Measurements from ENCODE around the gene ITPR2. TPM values are rescaled to one million over a fixed set of nuclear protein-coding genes. Genes with fewer than 3 reads are reported as not detected.
"Not testable (repeated sequence)": the region's sequence is repeated elsewhere in the genome, so short reads cannot be mapped to it uniquely, and the experiment has no call there.

The ITPR2 gene
- total RNA-seq, 2 experiments from 2014 or later: 40.3 to 40.5 TPM

DNA sequence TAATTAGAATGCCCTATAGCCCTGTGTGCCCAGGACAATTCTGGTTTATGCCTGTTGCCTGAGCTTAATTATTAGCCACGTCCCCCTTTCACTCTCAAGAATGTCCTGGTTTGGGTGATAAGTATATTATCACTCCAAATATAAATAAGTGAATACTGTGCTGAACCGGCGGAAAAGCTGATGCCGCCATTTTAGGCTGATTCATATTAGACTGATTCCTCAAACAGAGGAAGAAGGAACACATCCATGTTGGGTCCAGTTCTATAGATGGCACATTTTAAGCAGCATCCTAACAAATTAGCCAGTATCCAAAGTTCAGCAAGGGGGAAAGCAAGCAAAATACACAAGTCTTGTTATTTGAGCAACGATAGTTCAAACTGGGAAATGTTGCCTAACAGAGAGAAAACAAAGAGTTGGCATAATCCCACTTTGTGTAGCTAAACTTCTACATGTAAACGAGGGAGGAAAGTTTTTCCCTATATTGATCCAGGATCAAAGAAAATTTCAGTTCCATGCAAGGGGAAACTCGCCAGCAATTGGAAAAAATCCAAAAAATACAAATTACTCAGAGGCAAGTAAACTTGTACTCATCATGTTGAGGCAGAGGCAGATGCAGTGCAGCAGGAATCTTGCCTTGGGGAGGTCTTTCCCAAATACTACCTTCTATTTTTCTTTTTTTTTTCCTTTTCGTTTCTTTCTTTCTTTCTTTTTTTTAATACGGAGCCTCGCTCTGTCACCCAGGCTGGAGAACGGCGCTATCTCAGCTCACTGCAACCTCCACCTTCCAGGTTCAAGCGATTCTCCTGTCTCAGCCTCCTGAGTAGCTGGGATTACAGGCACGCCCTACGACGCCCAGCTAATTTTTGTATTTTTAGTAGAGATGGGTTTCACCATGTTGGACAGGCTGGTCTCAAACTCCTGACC lies 96.2 kb downstream of the ITPR2 start:
- POLR2A ChIA-PET: no interaction called here
- H3K27me3 Mint-ChIP-seq: no peaks in the 10 kb centered on the region
- H3K36me3 Mint-ChIP-seq (ENCODE audit: low read depth): peaks cover 23% of the 10 kb centered on the region
- no peak overlapping the region for H3K4me3 Mint-ChIP-seq
- no peak overlapping the region for H3K27ac Mint-ChIP-seq
- peaks cover 17% of the 10 kb centered on the region for H3K9me3 Mint-ChIP-seq
- no peak for DNase-seq
- CTCF ChIA-PET: interaction anchor here (1.5 kb wide), 1 partner anchor 18 kb away, joined by 4 read pairs; no protein-coding TSS in a partner anchor
- H3K4me1 Mint-ChIP-seq: peaks cover 27% of the 10 kb centered on the region

DNA sequence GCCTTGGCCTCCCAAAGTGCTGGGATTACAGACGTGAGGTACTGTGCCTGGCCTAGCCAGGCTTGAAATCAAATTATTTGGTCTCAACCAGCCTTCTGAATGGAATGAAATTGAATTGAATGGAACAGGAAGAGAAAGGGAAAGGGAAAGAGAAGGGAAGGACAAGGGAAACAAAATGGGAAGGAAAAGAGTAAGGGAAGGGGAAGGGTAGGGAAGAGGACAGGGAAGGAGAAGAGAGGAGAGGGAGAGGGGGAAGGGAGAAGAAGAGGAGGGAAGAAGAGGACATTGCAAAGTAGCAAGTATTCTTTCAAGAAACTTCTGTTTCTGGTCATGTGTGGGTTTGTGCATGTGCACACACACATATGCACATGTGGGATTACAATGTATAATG lies 97.8 kb downstream of the ITPR2 start:
- Mint-ChIP-seq H3K36me3 (ENCODE audit: low read depth) (peaks cover 20% of the 10 kb centered on the region), H3K27me3 (no peaks in the 10 kb centered on the region), H3K4me3 (no peak overlapping the region), H3K27ac (no peak overlapping the region), H3K4me1 (peaks cover 24% of the 10 kb centered on the region), H3K9me3 (peaks cover 15% of the 10 kb centered on the region)
- CTCF ChIA-PET: no interaction called here
- POLR2A ChIA-PET: no interaction called here
- no peak for DNase-seq

GRCh38 chr12:26734510-26735248 lies 98.3 kb downstream of the ITPR2 start:
- ChIA-PET POLR2A (no interaction called here), CTCF (no interaction called here)
- Mint-ChIP-seq H3K4me3 (no peak overlapping the region), H3K9me3 (peaks cover 13% of the 10 kb centered on the region), H3K4me1 (peaks cover 24% of the 10 kb centered on the region), H3K27me3 (no peaks in the 10 kb centered on the region), H3K36me3 (ENCODE audit: low read depth) (peaks cover 15% of the 10 kb centered on the region), H3K27ac (no peak overlapping the region)
- DNase-seq: no peak

DNA sequence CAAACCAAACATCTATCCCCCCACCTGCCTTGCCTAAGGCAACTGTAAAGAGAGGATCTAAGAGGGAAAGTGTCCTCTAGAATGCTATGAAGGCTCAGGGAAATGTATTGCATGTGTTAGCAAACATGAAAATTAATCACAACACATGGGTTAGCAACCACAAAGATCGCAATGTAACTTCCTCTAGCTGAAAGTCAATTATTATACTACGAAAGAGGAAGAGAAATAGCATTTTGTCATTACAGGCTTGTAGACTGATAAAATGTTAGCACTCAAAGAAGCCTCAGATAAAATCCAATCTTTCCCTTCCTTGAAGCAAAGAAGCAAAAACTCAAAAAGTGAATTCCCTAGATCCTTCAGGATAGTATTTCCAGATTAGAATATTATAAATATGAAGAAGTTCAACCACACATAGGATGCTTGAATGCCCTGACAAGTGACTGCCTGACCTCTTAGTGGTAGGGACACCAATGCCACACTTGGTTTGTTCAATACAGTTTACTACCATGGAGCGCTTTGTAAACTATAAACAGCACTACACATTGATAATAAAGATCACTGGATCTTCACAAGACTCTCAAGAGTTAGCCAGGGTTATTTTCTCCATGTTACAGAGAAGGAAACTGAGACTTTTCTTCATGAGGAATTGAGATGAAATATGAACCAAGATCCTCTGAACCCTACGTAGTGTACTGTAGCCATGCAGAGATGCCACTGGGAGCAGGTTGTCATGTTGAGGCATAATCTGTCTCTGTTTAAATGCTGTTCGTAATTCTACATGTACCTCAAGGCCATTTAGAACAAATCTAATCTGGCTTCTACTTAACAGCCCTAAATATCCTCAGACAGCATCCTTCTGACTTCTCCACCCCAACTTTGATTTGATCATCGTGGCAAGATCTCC lies 100.7 kb downstream of the ITPR2 start:
- Mint-ChIP-seq H3K27ac (no peak overlapping the region), H3K9me3 (no peaks in the 10 kb centered on the region), H3K27me3 (no peaks in the 10 kb centered on the region), H3K4me1 (peaks cover 28% of the 10 kb centered on the region), H3K4me3 (no peak overlapping the region), H3K36me3 (ENCODE audit: low read depth) (no peaks in the 10 kb centered on the region)
- DNase-seq: no peak
- ChIA-PET POLR2A (interaction anchor here (0.8 kb wide), 1 partner anchor 11 kb away, joined by 4 read pairs; no protein-coding TSS in a partner anchor), CTCF (no interaction called here)

GRCh38 chr12:26730481-26731350 lies 102.3 kb downstream of the ITPR2 start:
- CTCF ChIA-PET: no interaction called here

DNA sequence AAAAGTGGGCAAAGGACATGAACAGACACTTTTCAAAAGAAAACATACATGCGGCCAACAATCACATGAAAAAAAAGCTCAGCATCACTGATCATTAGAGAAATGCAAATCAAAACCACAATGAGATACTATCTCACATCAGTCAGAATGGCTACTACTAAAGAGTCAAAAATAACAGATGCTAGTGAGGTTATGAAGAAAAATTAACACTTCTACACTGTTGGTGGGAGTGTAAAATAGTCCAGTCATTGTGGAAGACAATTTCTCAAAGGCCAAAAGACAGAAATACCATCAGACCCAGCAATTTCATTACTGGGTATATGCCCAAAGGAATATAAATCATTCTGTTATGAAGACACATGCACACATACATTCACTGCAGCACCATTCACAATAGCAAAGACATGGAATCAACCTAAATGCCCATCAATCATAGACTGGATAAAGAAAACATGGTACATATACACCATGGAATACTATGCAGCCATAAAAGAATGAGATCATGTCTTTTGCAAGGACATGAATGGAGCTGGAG lies 103.8 kb downstream of the ITPR2 start:
- POLR2A ChIA-PET: not testable (repeated sequence)
- CTCF ChIA-PET: interaction anchor here (0.7 kb wide), 1 partner anchor 195 kb away, joined by 3 read pairs; no protein-coding TSS in a partner anchor

More at GRCh38 chr12:26730481-26731350, 102.3 kb downstream of the ITPR2 start:
- Mint-ChIP-seq H3K9me3 (no peaks in the 10 kb centered on the region), H3K4me3 (no peak overlapping the region), H3K27ac (no peak overlapping the region), H3K27me3 (no peaks in the 10 kb centered on the region), H3K4me1 (peaks cover 28% of the 10 kb centered on the region), H3K36me3 (ENCODE audit: low read depth) (no peaks in the 10 kb centered on the region)
- no peak for DNase-seq
- POLR2A ChIA-PET: no interaction called here

DNA sequence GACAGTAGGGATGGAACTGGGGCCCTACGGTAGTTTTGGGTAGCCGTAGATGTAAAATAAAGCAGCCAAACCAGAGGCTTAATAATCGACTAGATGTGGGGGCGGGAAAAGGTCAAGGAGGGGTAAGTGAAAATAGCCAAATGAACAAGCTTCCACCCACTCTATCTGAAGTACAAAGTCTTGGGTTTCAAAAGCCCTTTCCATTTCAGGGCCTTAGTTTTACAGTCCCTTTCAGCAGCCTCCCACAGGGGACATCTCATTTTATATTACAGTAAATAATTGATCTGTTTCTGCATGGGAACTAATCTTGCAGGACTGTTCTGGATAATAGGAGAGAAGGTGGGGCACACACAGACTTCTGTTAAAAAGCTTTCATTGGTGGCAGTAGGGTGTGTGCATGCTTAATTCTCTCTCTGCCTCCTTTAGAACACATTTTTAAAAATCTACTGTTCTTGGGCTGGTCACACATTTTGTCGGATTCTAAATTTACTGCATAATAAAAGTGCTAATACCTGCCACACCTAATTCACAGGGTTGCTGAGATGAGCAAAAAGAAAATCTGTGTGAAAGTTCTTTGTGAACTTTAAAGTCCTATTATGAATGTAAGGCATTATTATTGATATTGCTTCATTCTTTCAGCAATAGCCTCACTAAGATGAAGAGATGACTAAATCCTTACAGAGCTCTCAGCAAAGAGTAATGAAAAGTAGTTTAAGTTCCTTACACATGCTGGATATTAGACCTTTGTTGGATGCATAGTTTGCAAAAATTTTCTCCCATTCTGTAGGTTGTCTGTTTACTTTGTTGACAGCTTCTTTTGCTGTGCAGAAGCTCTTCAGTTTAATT lies 104.6 kb downstream of the ITPR2 start:
- CTCF ChIA-PET: interaction anchor here (0.6 kb wide), 1 partner anchor 453 kb away, joined by 3 read pairs; no protein-coding TSS in a partner anchor
- H3K27me3 Mint-ChIP-seq: no peaks in the 10 kb centered on the region
- H3K36me3 Mint-ChIP-seq (ENCODE audit: low read depth): peaks cover 8% of the 10 kb centered on the region
- H3K27ac Mint-ChIP-seq: no peak overlapping the region
- no peak for DNase-seq
- H3K4me3 Mint-ChIP-seq: no peak overlapping the region
- H3K4me1 Mint-ChIP-seq: peaks cover 30% of the 10 kb centered on the region
- H3K9me3 Mint-ChIP-seq: no peaks in the 10 kb centered on the region
- POLR2A ChIA-PET: no interaction called here

More for the DNA sequence above, 103.8 kb downstream of the ITPR2 start:
- H3K27me3 Mint-ChIP-seq; H3K36me3 Mint-ChIP-seq (ENCODE audit: low read depth); H3K9me3 Mint-ChIP-seq; H3K27ac Mint-ChIP-seq; DNase-seq; H3K4me3 Mint-ChIP-seq: not testable (repeated sequence)
- peaks cover 33% of the 10 kb centered on the region for H3K4me1 Mint-ChIP-seq

DNA sequence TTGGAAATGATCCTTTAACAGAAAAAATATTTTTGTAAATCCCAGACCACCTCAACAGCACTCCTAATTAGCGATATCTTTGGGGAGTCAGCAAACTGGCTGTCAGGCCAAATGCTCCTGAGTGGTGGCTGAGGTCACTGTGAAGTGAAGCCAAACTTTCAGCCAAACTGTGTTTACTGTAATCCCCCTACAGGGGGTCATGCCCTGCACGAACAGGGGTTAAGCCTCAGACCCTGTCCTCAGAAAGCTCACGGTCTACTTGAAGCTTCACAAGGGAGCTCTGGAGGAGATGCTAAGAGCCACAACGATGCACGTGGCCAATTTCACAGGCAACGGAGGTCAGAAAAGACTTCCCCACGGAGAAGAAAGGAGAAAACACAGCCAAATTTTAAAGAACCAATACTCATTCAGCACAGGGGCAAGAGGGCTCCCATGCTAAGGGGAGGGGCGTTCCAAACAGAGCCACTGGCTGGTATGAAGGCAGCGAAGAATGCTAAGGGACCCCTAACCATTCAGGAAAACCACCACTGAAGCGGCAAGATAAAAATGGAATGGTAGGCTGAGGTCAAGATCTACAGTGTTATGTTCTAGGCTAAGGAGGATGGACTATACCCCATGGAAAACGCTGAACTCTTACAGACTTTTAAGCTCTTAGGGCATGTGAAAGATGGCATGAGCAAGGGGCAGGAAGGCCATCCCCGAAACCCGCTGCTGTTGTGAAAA lies 105.4 kb downstream of the ITPR2 start:
- POLR2A ChIA-PET: no interaction called here
- no peak overlapping the region for H3K4me3 Mint-ChIP-seq

GRCh38 chr12:26726956-26727355 lies 106.0 kb downstream of the ITPR2 start:
- ChIA-PET POLR2A (no interaction called here), CTCF (no interaction called here)
- Mint-ChIP-seq H3K27ac (no peak overlapping the region), H3K27me3 (no peaks in the 10 kb centered on the region), H3K9me3 (no peaks in the 10 kb centered on the region), H3K4me3 (no peak overlapping the region), H3K36me3 (ENCODE audit: low read depth) (peaks cover 11% of the 10 kb centered on the region), H3K4me1 (peaks cover 21% of the 10 kb centered on the region)
- DNase-seq: no peak

More for the DNA sequence above, 105.4 kb downstream of the ITPR2 start:
- Mint-ChIP-seq H3K36me3 (ENCODE audit: low read depth) (peaks cover 8% of the 10 kb centered on the region), H3K9me3 (no peaks in the 10 kb centered on the region), H3K27me3 (no peaks in the 10 kb centered on the region), H3K27ac (no peak overlapping the region), H3K4me1 (peaks cover 27% of the 10 kb centered on the region)
- CTCF ChIA-PET: interaction anchor here (0.6 kb wide), 1 partner anchor 453 kb away, joined by 3 read pairs; no protein-coding TSS in a partner anchor
- DNase-seq: no peak

DNA sequence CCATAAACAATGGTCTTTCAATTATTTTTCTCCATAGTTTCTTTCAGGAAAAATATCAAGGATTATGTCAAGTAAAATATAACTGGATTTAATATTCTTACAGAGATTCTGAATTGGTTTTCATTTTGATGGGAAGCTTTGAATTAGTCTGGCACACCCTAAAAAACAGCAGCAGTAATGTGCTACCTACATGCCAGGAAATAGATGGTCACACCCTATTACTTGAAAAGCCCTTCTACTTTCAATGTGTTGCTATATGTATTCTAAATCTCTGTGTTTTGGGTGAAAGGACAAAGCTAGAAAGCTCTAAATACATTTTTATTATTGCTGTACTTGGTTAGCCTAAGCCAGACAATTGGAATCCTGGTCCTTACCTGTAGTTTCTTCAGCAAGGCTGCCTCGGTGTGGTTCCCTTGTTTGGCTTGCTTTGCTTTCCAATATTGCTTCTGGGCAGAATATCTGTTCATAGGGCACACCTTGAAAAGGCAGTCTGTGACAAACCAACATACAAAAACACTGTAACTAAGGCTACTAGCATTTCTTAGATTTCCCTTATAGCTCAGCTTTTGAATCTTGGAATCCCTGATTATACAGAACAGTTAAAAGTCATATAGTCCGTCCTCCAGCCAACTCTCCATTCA lies 107.6 kb downstream of the ITPR2 start:
- peaks cover 19% of the 10 kb centered on the region for H3K4me1 Mint-ChIP-seq
- CTCF ChIA-PET: no interaction called here

More for the DNA sequence above, 107.6 kb downstream of the ITPR2 start:
- peaks cover 13% of the 10 kb centered on the region for H3K36me3 Mint-ChIP-seq (ENCODE audit: low read depth)
- H3K27ac Mint-ChIP-seq: peak overlapping the region; percentile 48
- no peak for DNase-seq
- H3K4me3 Mint-ChIP-seq: no peak overlapping the region
- H3K9me3 Mint-ChIP-seq: no peaks in the 10 kb centered on the region
- POLR2A ChIA-PET: no interaction called here
- no peaks in the 10 kb centered on the region for H3K27me3 Mint-ChIP-seq

All from activated CD4-positive, alpha-beta T cell treated with anti-CD3 and anti-CD28 coated beads, Interleukin-2, amount 10 ng/mL, durations not matched to agents 7 days and 5 days (primary cell).